ENCODE data around the gene HS3ST6.
"Not testable (repeated sequence)": the region's sequence is repeated elsewhere in the genome, so short reads cannot be mapped to it uniquely, and the experiment has no call there.

HS3ST6 gene

GRCh38 chr16:1906055-1906845, 12.0 kb downstream of the HS3ST6 start:
- DNase-seq = no peak

GRCh38 chr16:1903845-1904840, 14.1 kb downstream of the HS3ST6 start:
- no peak for DNase-seq

- no peak for DNase-seq
These were observed 15.0 kb downstream of the HS3ST6 start for GRCh38 chr16:1903220-1903574.

- no peak for DNase-seq
These were observed 15.5 kb downstream of the HS3ST6 start for GRCh38 chr16:1902547-1903219.

GRCh38 chr16:1900452-1900774, 17.8 kb downstream of the HS3ST6 start:
- DNase-seq = no peak

- DNase-seq = no peak
These were observed 18.4 kb downstream of the HS3ST6 start for GRCh38 chr16:1899641-1900451.

- not testable (repeated sequence) for DNase-seq
These were observed 20.5 kb downstream of the HS3ST6 start for GRCh38 chr16:1897692-1898091.

GRCh38 chr16:1895949-1896675, 22.1 kb downstream of the HS3ST6 start:
- DNase-seq = no peak

- DNase-seq = no peak
These were observed 23.1 kb downstream of the HS3ST6 start for GRCh38 chr16:1895068-1895467.

GRCh38 chr16:1890708-1891050, 27.5 kb downstream of the HS3ST6 start:
- DNase-seq = no peak

- no peak for DNase-seq
These were observed 28.0 kb downstream of the HS3ST6 start for GRCh38 chr16:1890024-1890707.

GRCh38 chr16:1887711-1888354, 30.4 kb downstream of the HS3ST6 start:
- DNase-seq = no peak

GRCh38 chr16:1884889-1885288, 33.3 kb downstream of the HS3ST6 start:
- DNase-seq = no peak

- no peak for DNase-seq
These were observed 34.0 kb downstream of the HS3ST6 start for GRCh38 chr16:1884155-1884760.

- DNase-seq = not testable (repeated sequence)
These were observed 37.0 kb downstream of the HS3ST6 start for GRCh38 chr16:1881172-1881571.

GRCh38 chr16:1879477-1879876, 38.7 kb downstream of the HS3ST6 start:
- no peak for DNase-seq

- no peak for DNase-seq
These were observed 40.0 kb downstream of the HS3ST6 start for GRCh38 chr16:1878256-1878655.

GRCh38 chr16:1877804-1878203, 40.4 kb downstream of the HS3ST6 start:
- no peak for DNase-seq

- no peak for DNase-seq
These were observed 41.1 kb downstream of the HS3ST6 start for GRCh38 chr16:1877089-1877488.

- no peak for DNase-seq
These were observed 41.7 kb downstream of the HS3ST6 start for GRCh38 chr16:1876468-1876867.

Data from SW 1271 (cell line).